ENCODE data around the gene B3GAT1.

The B3GAT1 gene

DNA sequence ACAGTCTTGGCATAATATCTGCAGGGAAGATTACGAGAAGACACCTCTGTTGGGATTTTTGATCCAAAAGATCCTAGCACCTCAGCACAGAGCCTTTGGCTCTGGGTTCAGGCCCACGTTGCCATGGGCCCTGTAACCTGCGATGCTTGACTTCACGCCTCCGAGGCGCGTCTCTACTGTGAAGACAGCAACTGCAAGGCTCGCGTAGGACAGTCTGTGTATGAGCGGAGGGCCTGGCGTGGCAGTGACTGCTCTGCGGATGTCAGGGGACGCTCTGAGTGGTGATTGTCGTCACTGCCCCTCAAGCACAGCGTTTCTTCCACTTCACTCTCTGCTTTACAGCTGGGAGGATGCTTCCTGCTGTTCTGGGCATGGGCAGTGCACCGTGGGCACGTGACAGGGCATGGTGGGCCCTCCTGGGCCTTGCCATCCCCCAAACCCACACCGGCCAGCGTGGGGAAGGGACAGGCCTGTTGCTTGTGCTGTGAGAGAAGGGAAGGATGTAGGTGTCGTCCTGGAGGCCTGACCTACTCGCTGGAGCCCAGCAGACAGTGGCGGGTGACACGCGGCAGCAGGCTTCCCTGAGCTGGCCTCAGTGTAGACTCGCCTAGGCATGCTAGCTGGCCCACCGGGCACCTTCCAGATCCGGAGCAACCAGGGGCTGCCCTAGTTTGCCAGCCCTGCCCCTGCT lies 53.7 kb downstream of the B3GAT1 start:
- H2AK5ac ChIP-seq (ENCODE audit: low read length): no peak overlapping the region
- no peak overlapping the region for H3K56ac ChIP-seq (ENCODE audit: low read length)
- no CpG with 5 or more reads among the region's 27 CpGs for WGBS (ENCODE audit: extremely low coverage, insufficient coverage, low lambda C conversion rate)
- H4K8ac ChIP-seq (ENCODE audit: low read depth, low read length): no peak overlapping the region
- no peak overlapping the region for H3K4me2 ChIP-seq (ENCODE audit: low read length)
- no peaks in the 10 kb centered on the region for H3K79me2 ChIP-seq (ENCODE audit: control insufficient read depth, insufficient read depth, low read length)
- H3K9ac ChIP-seq (ENCODE audit: low read length): no peak overlapping the region
- H3K27ac ChIP-seq (ENCODE audit: low read depth, low read length): no peak overlapping the region
- H3K79me1 ChIP-seq (ENCODE audit: low read length): no peaks in the 10 kb centered on the region
- H2BK5ac ChIP-seq (ENCODE audit: low read length): no peak overlapping the region
- no peak overlapping the region for H3K23ac ChIP-seq (ENCODE audit: low read length)
- H3K27me3 ChIP-seq (ENCODE audit: insufficient read depth, low read length, poor library complexity): no peaks in the 10 kb centered on the region
- H3K4me3 ChIP-seq (ENCODE audit: low read length): no peak overlapping the region
- no peak overlapping the region for H2BK15ac ChIP-seq (replicated peaks; ENCODE audit: low read depth)
- no peak for DNase-seq
- H3K4ac ChIP-seq (ENCODE audit: low read depth, low read length): no peak overlapping the region
- no peak overlapping the region for H2BK120ac ChIP-seq (ENCODE audit: low read depth, low read length)
- no peaks in the 10 kb centered on the region for H3K4me1 ChIP-seq (ENCODE audit: control insufficient read depth, low read depth, low read length)
- no peaks in the 10 kb centered on the region for H3K36me3 ChIP-seq (ENCODE audit: control insufficient read depth, insufficient read depth, low read length)
- no peak overlapping the region for H3K18ac ChIP-seq (ENCODE audit: low read length)
- H4K5ac ChIP-seq (ENCODE audit: low read length): no peak overlapping the region

DNA sequence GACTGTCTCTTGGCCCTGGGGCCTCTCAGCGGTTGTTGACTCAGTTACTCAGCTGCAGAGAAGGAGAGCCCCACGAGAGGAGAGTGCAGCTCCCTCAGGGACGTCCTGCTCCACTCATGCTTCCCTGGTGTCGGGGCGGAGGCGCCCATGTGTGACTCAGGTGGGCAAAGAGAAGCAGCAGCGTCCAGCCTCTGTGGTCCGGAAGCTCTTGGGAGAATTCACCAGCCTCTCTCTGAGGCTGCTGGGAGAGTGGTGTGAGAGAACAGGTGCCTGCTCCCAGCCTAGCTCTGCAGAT lies 54.5 kb downstream of the B3GAT1 start:
- Histone ChIP-seq H2AK5ac (ENCODE audit: low read length) (no peak overlapping the region), H3K9ac (ENCODE audit: low read length) (no peak overlapping the region), H3K27me3 (ENCODE audit: insufficient read depth, low read length, poor library complexity) (no peaks in the 10 kb centered on the region), H3K79me2 (ENCODE audit: control insufficient read depth, insufficient read depth, low read length) (no peaks in the 10 kb centered on the region), H3K27ac (ENCODE audit: low read depth, low read length) (no peak overlapping the region), H3K36me3 (ENCODE audit: control insufficient read depth, insufficient read depth, low read length) (no peaks in the 10 kb centered on the region), H3K4me3 (ENCODE audit: low read length) (no peak overlapping the region), H3K56ac (ENCODE audit: low read length) (no peak overlapping the region), H3K23ac (ENCODE audit: low read length) (no peak overlapping the region), H3K4ac (ENCODE audit: low read depth, low read length) (no peak overlapping the region), H4K8ac (ENCODE audit: low read depth, low read length) (no peak overlapping the region), H3K4me2 (ENCODE audit: low read length) (no peak overlapping the region), H3K4me1 (ENCODE audit: control insufficient read depth, low read depth, low read length) (no peaks in the 10 kb centered on the region), H3K18ac (ENCODE audit: low read length) (no peak overlapping the region), H3K79me1 (ENCODE audit: low read length) (no peaks in the 10 kb centered on the region), H2BK5ac (ENCODE audit: low read length) (no peak overlapping the region), H2BK120ac (ENCODE audit: low read depth, low read length) (no peak overlapping the region), H2BK15ac (replicated peaks; ENCODE audit: low read depth) (no peak overlapping the region), H4K5ac (ENCODE audit: low read length) (no peak overlapping the region)
- no CpG with 5 or more reads among the region's 8 CpGs for WGBS (ENCODE audit: extremely low coverage, insufficient coverage, low lambda C conversion rate)
- no peak for DNase-seq

DNA sequence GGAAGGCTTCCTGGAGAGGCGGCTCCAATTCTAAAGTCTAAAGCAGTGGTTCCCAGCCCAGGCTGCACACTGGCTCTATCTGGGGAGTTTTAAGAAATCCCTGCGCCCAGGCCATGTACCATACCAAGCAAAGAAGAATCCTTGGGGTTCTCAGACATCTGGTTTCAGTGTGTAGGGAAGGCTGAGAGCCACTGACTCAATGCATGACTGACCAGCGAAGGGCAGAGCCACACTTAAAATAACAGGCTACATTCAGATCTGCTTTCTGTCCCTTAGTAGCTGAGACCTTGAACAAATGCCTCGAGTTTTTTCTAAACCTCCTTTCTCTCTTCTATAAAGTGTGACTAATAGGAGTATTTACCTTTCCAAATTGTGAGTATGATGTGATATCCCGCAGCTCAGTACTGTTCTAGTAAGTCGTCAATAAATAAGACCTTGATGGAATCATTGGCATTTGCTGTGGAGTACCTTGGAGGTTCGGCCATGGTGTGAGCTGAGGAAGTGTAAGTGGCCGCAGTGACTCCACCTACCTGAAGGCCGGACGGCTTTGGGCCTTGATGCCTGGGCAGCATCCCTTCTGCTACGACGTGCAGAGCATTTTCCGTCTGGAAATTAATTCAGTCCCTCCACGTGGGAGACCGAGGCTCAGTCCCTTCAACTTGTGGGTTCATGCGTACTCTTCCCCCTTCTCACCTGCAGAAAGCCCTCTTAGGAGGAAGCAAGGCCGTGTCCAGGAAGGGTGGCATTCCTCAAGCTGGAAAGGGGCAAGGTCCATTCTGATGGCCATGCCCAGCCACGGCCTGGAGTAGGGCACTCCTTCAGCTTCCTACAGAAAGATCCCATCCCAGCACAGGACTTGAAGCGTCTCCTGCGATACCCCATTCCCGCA lies 55.1 kb downstream of the B3GAT1 start:
- no peaks in the 10 kb centered on the region for H3K27me3 ChIP-seq (ENCODE audit: insufficient read depth, low read length, poor library complexity)
- H3K4me2 ChIP-seq (ENCODE audit: low read length): no peak overlapping the region
- H3K79me2 ChIP-seq (ENCODE audit: control insufficient read depth, insufficient read depth, low read length): no peaks in the 10 kb centered on the region
- no peak overlapping the region for H3K9ac ChIP-seq (ENCODE audit: low read length)
- no peak overlapping the region for H2AK5ac ChIP-seq (ENCODE audit: low read length)
- H2BK120ac ChIP-seq (ENCODE audit: low read depth, low read length): no peak overlapping the region
- no peak overlapping the region for H3K4me3 ChIP-seq (ENCODE audit: low read length)
- no peak overlapping the region for H4K5ac ChIP-seq (ENCODE audit: low read length)
- WGBS (ENCODE audit: extremely low coverage, insufficient coverage, low lambda C conversion rate): no CpG with 5 or more reads among the region's 21 CpGs
- H3K36me3 ChIP-seq (ENCODE audit: control insufficient read depth, insufficient read depth, low read length): no peaks in the 10 kb centered on the region
- no peak overlapping the region for H3K23ac ChIP-seq (ENCODE audit: low read length)
- no peaks in the 10 kb centered on the region for H3K79me1 ChIP-seq (ENCODE audit: low read length)
- H3K4ac ChIP-seq (ENCODE audit: low read depth, low read length): no peak overlapping the region
- H4K8ac ChIP-seq (ENCODE audit: low read depth, low read length): no peak overlapping the region
- H3K18ac ChIP-seq (ENCODE audit: low read length): no peak overlapping the region
- no peak overlapping the region for H2BK5ac ChIP-seq (ENCODE audit: low read length)
- DNase-seq: no peak
- H3K27ac ChIP-seq (ENCODE audit: low read depth, low read length): no peak overlapping the region
- H2BK15ac ChIP-seq (replicated peaks; ENCODE audit: low read depth): no peak overlapping the region
- no peaks in the 10 kb centered on the region for H3K4me1 ChIP-seq (ENCODE audit: control insufficient read depth, low read depth, low read length)
- H3K56ac ChIP-seq (ENCODE audit: low read length): no peak overlapping the region

DNA sequence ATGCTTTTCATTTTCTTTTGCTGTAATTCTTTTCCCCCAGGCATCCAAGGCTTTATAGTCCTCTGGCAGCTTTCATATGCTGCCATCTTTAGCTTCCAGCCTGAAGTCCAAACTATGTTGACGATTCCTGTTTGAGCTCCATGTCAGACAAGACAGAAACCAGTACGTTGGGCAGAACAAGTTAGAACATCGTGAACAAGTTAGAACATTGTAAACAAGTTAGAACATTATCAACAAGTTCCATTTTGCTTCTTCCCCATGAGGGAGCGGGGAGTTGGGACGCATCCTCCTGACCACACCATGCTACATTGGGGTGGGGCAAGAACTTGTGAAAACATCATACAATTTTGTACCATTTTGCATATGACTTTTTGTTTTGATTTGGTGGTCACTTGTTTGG lies 56.4 kb downstream of the B3GAT1 start:
- Histone ChIP-seq H3K18ac (ENCODE audit: low read length) (no peak overlapping the region), H3K36me3 (ENCODE audit: control insufficient read depth, insufficient read depth, low read length) (no peaks in the 10 kb centered on the region), H2BK5ac (ENCODE audit: low read length) (no peak overlapping the region), H2BK15ac (replicated peaks; ENCODE audit: low read depth) (no peak overlapping the region), H3K4me3 (ENCODE audit: low read length) (no peak overlapping the region), H3K79me2 (ENCODE audit: control insufficient read depth, insufficient read depth, low read length) (no peaks in the 10 kb centered on the region), H3K56ac (ENCODE audit: low read length) (no peak overlapping the region), H3K27ac (ENCODE audit: low read depth, low read length) (no peak overlapping the region), H4K8ac (ENCODE audit: low read depth, low read length) (no peak overlapping the region), H3K79me1 (ENCODE audit: low read length) (no peaks in the 10 kb centered on the region), H2BK120ac (ENCODE audit: low read depth, low read length) (no peak overlapping the region), H3K4me2 (ENCODE audit: low read length) (no peak overlapping the region), H4K5ac (ENCODE audit: low read length) (no peak overlapping the region), H3K9ac (ENCODE audit: low read length) (no peak overlapping the region), H2AK5ac (ENCODE audit: low read length) (no peak overlapping the region), H3K4ac (ENCODE audit: low read depth, low read length) (no peak overlapping the region), H3K4me1 (ENCODE audit: control insufficient read depth, low read depth, low read length) (no peaks in the 10 kb centered on the region), H3K23ac (ENCODE audit: low read length) (no peak overlapping the region), H3K27me3 (ENCODE audit: insufficient read depth, low read length, poor library complexity) (no peaks in the 10 kb centered on the region)
- no peak for DNase-seq
- WGBS (ENCODE audit: extremely low coverage, insufficient coverage, low lambda C conversion rate): no CpG with 5 or more reads among the region's 5 CpGs

DNA sequence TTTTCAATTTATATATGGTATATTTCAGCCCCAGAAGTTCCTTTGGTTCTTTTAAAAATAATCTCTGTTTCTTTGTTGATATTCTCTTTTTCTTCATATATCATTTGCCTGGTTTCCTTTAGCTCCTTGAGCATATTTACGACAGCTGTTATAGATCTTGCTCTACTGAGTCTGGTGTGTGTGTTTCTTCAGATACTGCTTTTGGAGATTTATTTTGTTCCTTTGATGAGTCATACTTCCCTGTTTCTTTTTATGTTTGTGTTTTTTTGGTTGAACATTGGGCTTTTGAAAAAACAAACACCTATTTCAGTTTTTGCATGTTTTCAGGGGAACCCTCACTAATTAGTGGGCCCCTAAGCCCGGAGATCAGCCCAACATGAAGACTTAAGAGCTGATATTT lies 56.9 kb downstream of the B3GAT1 start:
- no peak overlapping the region for H2BK5ac ChIP-seq (ENCODE audit: low read length)
- no peaks in the 10 kb centered on the region for H3K79me2 ChIP-seq (ENCODE audit: control insufficient read depth, insufficient read depth, low read length)
- no peak overlapping the region for H4K5ac ChIP-seq (ENCODE audit: low read length)
- H3K79me1 ChIP-seq (ENCODE audit: low read length): no peaks in the 10 kb centered on the region
- H3K4me2 ChIP-seq (ENCODE audit: low read length): no peak overlapping the region
- H3K23ac ChIP-seq (ENCODE audit: low read length): no peak overlapping the region
- no CpG with 5 or more reads among the region's 2 CpGs for WGBS (ENCODE audit: extremely low coverage, insufficient coverage, low lambda C conversion rate)
- no peak overlapping the region for H3K27ac ChIP-seq (ENCODE audit: low read depth, low read length)
- no peak overlapping the region for H3K18ac ChIP-seq (ENCODE audit: low read length)
- H3K36me3 ChIP-seq (ENCODE audit: control insufficient read depth, insufficient read depth, low read length): no peaks in the 10 kb centered on the region
- H3K4me1 ChIP-seq (ENCODE audit: control insufficient read depth, low read depth, low read length): no peaks in the 10 kb centered on the region
- no peak overlapping the region for H2BK15ac ChIP-seq (replicated peaks; ENCODE audit: low read depth)
- no peak overlapping the region for H3K4ac ChIP-seq (ENCODE audit: low read depth, low read length)
- no peak overlapping the region for H2BK120ac ChIP-seq (ENCODE audit: low read depth, low read length)
- H3K4me3 ChIP-seq (ENCODE audit: low read length): no peak overlapping the region
- no peak overlapping the region for H3K9ac ChIP-seq (ENCODE audit: low read length)
- H4K8ac ChIP-seq (ENCODE audit: low read depth, low read length): no peak overlapping the region
- H3K27me3 ChIP-seq (ENCODE audit: insufficient read depth, low read length, poor library complexity): no peaks in the 10 kb centered on the region
- H2AK5ac ChIP-seq (ENCODE audit: low read length): no peak overlapping the region
- DNase-seq: no peak
- no peak overlapping the region for H3K56ac ChIP-seq (ENCODE audit: low read length)
